ENCODE results near the gene TRMT61A.

DNA sequence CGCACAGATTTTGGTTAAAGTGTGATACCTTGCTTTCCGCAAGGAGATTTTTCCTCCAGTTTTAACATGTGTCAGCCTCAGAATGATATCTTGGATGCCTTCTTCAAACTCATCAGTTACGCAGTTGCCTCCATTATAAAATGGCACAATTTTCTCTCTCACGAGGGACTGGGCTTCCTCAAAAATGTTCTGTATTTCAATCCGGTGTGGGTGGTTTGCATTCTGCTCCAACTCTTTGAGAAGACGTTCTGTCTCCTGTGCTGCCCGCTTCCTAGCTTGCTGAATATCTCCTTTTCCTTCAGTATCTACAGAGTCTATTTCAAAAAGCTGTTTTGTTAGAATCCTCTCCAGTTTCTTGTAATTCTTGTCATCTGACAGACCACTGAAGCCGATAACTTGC is 31.7 kb downstream of the TRMT61A start:
- TF ChIP-seq CTCF (IDR thresholded peaks at IDR 0.05) (no peak), POLR2A (IDR thresholded peaks at IDR 0.05) (no peak)
